LNCaP clone FGC (cell line): ENCODE results near the gene NXF1.
"Not testable (repeated sequence)": the region's sequence is repeated elsewhere in the genome, so short reads cannot be mapped to it uniquely, and the experiment has no call there.

Experiments used
- DNase-seq: peaks from one replicate; pipeline ENCODE4 v3.0.0-alpha.2; 2011; ENCODE audit warnings: low read depth
- H3K4me3 ChIP-seq: 2 replicates; pipeline ENCODE4 v1.5.1; 2011; ENCODE audit warnings: mild to moderate bottlenecking, low read depth, low read length, control low read depth
- TF ChIP-seq, protein P1 (sequence below): IDR thresholded peaks from 2 replicates; pipeline ENCODE4 v1.5.1; 2012; ENCODE audit warnings: mild to moderate bottlenecking; ENCODE audit not compliant: control insufficient read depth, insufficient read depth; ENCODE audit errors: extremely low read depth

NXF1 gene

DNA sequence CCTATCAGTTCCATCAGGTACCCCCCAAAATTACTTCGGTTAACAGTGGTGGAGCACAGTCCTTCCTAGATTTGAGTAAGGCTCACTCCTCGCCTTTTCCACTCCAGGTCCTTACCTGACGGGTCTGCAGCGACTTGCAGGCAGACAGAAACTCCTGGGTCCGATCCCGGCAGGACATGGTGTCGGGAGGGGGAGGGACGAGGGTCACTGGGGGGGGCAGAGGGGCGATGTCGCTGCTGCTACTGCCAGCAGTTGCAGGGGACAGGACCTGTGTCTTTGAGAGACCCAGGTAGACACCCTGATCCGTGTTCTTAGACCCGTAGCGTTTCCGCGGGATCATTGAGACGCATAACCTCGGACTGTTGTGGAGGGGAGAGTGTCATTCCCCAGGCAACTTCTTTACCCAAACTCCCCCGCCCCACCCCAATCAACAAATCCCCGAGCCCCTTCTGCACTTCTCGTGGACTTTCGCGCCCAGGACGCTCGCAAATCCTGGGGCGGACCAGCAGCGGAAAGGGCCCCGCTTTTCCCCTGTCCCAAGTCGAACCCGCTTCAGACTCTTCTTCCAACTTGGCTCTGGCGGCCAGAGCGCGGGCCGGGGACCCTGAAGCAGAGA lies 25.8 kb upstream of the NXF1 start:
- peak overlapping the region; percentile 96 for H3K4me3 ChIP-seq
- DNase-seq = no peak

GRCh38 chr11:62828130-62828529 lies 22.9 kb upstream of the NXF1 start:
- not testable (repeated sequence) for DNase-seq, H3K4me3 ChIP-seq

More for the DNA sequence above, 25.8 kb upstream of the NXF1 start:
- TF ChIP-seq, protein P1, sequence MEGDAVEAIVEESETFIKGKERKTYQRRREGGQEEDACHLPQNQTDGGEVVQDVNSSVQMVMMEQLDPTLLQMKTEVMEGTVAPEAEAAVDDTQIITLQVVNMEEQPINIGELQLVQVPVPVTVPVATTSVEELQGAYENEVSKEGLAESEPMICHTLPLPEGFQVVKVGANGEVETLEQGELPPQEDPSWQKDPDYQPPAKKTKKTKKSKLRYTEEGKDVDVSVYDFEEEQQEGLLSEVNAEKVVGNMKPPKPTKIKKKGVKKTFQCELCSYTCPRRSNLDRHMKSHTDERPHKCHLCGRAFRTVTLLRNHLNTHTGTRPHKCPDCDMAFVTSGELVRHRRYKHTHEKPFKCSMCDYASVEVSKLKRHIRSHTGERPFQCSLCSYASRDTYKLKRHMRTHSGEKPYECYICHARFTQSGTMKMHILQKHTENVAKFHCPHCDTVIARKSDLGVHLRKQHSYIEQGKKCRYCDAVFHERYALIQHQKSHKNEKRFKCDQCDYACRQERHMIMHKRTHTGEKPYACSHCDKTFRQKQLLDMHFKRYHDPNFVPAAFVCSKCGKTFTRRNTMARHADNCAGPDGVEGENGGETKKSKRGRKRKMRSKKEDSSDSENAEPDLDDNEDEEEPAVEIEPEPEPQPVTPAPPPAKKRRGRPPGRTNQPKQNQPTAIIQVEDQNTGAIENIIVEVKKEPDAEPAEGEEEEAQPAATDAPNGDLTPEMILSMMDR = no peak

DNA sequence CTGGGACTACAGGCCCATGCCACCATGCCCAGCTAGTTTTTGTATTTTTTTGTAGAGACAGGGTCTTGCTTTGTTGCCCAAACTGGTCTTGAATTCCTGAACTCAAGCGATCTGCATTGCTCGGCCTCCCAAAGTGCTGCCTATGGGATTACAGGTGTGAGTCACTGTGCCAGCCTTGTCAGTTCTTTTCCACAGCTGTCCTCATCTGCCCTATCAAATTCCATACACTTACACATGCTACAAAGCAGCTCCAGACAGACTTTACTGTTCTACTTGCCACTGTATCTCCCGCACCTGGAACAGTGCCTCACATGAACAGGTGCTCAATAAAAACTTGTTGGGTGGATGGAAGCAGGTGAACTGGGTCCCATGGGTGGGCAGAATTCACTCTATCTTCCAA lies 18.4 kb upstream of the NXF1 start:
- no peak for DNase-seq
- H3K4me3 ChIP-seq = no peak overlapping the region
- TF ChIP-seq, protein P1 = no peak

- TF ChIP-seq, protein P1 = no peak
- DNase-seq = no peak
- no peak overlapping the region for H3K4me3 ChIP-seq
Measured at GRCh38 chr11:62817129-62817528, 11.9 kb upstream of the NXF1 start.

- TF ChIP-seq, protein P1 = no peak
- no peak for DNase-seq
- no peak overlapping the region for H3K4me3 ChIP-seq
Measured at GRCh38 chr11:62816557-62816956, 11.3 kb upstream of the NXF1 start.

GRCh38 chr11:62811659-62812058 lies 6.4 kb upstream of the NXF1 start:
- no peak overlapping the region for H3K4me3 ChIP-seq
- TF ChIP-seq, protein P1 = no peak
- DNase-seq = no peak

- no peak overlapping the region for H3K4me3 ChIP-seq
- TF ChIP-seq, protein P1 = no peak
- no peak for DNase-seq
Measured at GRCh38 chr11:62810748-62811147, 5.5 kb upstream of the NXF1 start.
